Measurements from ENCODE around the gene CDNF.
"Not testable (repeated sequence)": the region's sequence is repeated elsewhere in the genome, so short reads cannot be mapped to it uniquely, and the experiment has no call there.

The CDNF gene

GRCh38 chr10:14838582-14839304 lies 906 bp upstream of the CDNF start:
- DNase-seq: no peak

GRCh38 chr10:14837003-14837756 lies 657 bp downstream of the CDNF start:
- no peak for DNase-seq

- DNase-seq: no peak
These were observed 1.6 kb downstream of the CDNF start for GRCh38 chr10:14836208-14836607.

DNA sequence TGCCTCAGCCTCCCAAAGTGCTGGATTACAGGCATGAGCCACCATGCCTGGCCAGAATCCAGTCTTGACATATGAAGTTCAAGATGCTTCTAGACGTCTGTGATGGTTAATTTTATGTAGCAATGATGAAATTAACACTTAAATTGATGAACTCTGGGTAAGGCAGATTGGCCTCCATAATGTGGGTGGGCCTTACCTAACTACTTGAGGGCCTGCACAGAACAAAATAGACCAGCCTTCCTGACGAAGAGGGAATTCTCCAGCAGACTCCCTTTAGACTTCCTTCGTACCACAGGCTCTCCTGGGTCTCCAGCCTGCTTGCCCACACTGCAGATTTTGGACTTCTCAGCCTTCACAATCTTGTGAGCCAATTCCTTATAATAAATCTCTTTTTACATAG lies 4.7 kb downstream of the CDNF start:
- DNase-seq: no peak

DNA sequence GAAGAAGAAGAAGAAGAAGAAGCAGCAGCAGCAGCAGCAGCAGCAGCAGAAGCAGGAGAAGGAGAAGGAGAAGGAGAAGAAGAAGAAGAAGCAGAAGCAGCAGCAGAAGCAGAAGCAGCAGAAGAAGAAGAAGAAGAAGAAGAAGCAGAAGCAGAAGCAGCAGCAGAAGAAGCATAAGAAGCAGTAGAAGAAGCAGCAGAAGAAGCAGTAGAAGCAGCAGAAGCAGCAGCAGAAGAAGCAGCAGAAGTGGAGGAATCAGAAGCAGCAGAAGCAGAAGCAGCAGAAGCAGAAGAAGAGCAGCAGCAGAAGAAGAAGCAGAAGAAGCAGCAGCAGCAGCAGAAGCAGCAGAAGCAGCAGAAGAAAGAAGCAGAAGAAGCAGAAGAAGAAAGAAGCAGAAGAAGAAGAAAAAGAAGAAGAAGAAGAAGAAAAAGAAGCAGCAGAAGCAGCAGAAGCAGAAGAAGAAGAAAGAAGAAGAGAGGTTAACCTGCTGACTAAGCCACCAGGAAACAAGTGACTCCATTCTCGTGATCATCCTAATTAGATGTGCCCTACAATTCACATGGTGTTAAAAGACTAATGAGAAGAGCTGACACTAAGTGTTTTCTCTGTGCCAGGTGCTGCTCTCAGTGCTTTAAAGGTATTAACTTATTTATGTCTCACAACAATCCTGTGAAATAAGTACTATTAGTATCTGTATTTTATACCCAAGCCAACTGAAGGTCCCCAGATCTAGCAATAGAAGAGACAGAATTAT lies 11.6 kb downstream of the CDNF start:
- no peak for DNase-seq

- no peak for DNase-seq
These were observed 13.9 kb downstream of the CDNF start for GRCh38 chr10:14823966-14824365.

GRCh38 chr10:14822879-14823755 lies 14.7 kb downstream of the CDNF start:
- DNase-seq: no peak

- DNase-seq: no peak
These were observed 16.0 kb downstream of the CDNF start for GRCh38 chr10:14821635-14822375.

GRCh38 chr10:14820775-14821154 lies 17.1 kb downstream of the CDNF start:
- no peak for DNase-seq

GRCh38 chr10:14820010-14820774 lies 17.6 kb downstream of the CDNF start:
- no peak for DNase-seq

GRCh38 chr10:14816717-14817116 lies 21.1 kb downstream of the CDNF start:
- not testable (repeated sequence) for DNase-seq

DNA sequence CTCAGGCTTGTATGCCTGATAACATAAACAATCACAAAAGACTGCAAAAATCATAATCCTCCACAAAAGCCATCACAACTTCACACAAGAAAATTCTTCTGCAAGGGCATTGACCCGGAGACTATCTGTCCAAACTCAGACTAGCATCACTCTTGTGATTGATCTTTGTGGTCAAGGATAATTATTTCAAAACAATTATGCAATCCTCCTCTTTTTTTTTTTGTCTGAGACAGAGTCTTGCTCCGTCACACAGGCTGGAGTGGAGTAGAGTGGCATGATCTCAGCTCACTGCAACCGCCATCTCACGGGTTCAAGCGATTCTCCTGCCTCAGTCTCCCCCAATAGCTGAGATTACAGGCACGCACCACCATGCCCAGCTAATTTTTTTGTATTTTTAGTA lies 22.2 kb downstream of the CDNF start:
- DNase-seq: no peak

GRCh38 chr10:14812271-14812670 lies 25.6 kb downstream of the CDNF start:
- no peak for DNase-seq

DNA sequence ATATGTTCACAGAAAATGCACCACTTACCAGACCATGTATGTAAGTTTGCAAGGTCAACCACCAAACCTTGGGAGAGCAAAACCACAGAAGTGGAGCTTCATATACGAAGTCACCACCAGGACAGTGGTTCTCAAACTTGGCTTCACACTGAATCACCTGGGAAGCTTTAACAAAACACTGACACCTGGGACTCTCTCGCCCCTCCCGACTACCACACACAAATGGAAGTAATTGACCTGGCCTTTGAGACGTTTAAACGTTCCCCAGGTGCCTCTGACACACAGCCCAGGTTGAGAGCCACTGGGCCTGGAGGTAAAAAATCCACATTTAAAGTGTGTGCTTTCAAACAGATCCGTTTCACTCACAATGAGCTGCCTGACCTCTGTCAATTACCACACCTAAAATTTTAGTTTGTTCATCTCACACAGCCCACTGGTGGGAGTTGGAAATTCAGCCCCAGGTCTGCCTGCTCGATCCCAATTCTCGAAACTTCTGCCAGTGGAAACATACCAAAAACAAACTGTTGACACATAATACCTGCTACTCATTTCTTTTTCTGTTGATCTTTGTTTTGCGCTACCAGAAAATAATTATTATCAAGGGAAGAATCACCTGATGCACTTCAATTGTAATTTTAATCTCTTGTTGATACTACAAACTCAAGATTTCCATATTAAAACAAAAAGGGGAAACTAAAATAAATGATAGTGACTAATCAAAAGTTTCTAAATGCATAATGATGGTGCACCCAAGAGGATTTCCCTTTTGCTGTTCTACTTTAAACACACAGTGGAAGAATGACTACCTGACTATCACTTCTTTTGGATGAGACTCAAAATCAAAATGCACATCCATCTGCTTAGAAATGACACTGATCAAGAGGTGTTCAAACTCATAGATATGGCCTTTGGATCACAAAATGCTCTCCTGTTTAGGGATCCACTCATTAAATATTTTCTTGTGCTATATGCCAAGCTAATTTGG lies 26.6 kb downstream of the CDNF start:
- DNase-seq: no peak

- no peak for DNase-seq
These were observed 31.5 kb downstream of the CDNF start for GRCh38 chr10:14806318-14806717.

- no peak for DNase-seq
These were observed 34.0 kb downstream of the CDNF start for GRCh38 chr10:14803827-14804226.

DNA sequence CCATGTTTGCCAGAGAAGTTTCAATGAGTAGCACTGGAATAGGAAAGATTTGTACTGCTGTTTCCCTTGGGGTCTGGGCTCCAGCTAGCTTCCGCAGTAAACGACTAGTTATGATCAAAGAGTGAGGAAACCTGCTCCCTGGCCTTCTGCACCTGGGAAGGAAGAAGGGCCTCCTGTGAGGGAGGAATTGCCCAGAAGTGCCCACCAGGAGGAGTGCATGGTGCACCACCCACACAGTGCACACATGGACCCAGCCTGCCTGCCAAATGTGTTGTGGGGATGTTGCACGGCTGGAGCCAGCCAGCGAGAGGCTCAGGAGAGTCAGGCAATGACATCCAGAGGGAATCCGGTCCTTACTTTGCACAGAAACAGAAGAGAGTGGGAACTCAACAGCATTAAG lies 36.1 kb downstream of the CDNF start:
- DNase-seq: no peak

GRCh38 chr10:14800397-14800796 lies 37.4 kb downstream of the CDNF start:
- DNase-seq: no peak

DNA sequence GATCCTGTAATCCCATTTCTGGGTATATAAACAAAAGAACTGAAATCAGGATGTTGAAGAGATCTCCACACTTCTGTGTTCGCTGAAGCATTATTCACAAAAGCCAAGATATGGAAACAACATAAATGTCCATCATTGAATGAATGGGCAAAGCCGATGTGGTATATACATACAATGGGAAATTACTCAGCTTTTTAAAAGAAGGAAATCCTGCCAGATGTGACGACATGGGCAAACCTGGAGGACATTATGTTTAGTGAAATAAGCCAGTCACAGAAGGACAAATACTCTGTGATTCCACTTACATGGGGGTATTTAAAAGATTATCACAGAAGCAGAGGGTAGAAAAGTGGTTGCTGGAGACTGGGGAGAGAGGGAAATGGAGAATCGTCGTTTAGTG lies 39.2 kb downstream of the CDNF start:
- no peak for DNase-seq

DNA sequence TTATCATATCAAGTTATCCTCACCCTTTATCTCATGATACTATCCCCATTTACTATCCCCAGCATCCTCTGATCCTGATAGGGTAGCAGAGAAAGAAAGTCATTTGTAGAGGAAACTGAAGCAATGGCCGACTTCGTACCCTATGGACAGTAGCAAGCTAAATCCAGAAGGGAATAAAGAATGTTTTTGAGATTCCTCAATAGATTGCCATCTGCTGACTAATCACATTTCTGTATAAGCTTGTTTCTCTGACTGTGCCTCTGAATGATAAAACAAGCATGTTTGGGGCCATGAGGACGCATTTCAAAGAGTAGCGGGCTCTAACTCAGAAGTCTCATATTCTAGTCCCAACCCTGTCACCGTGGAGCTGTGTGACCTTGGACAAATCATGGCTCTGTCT lies 49.9 kb downstream of the CDNF start:
- DNase-seq: no peak
